ENCODE results near the gene TMEM51. TPM values are rescaled to one million over a fixed set of nuclear protein-coding genes. Genes with fewer than 3 reads are reported as not detected.

The TMEM51 gene
- total and polyA plus RNA-seq, 9 of the 15 experiments (the other 6 are each of a cell fraction or from before 2014, with no cell fraction given), result 0.06 to 1.4 (median 0.58) TPM

DNA sequence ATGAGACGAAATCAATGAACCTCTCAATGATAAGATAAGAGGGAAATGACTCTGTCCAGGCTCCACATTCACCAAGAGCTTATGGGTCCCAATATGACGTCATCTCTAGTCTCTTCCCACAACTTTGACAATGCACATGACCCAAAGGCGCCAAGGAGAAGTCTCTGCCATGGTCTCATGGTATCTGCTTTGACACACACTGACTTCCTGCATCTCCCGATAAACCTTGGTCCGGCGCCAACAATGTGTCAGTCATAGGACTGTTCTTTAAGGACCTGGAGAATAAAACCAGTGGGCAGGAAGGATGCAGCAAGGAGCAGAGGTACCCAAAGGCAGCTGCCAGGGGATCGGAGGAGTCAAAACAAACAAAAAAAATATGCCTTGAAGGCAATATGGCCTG, 46.9 kb upstream of the TMEM51 start (continued):
- TF ChIP-seq, protein P1, sequence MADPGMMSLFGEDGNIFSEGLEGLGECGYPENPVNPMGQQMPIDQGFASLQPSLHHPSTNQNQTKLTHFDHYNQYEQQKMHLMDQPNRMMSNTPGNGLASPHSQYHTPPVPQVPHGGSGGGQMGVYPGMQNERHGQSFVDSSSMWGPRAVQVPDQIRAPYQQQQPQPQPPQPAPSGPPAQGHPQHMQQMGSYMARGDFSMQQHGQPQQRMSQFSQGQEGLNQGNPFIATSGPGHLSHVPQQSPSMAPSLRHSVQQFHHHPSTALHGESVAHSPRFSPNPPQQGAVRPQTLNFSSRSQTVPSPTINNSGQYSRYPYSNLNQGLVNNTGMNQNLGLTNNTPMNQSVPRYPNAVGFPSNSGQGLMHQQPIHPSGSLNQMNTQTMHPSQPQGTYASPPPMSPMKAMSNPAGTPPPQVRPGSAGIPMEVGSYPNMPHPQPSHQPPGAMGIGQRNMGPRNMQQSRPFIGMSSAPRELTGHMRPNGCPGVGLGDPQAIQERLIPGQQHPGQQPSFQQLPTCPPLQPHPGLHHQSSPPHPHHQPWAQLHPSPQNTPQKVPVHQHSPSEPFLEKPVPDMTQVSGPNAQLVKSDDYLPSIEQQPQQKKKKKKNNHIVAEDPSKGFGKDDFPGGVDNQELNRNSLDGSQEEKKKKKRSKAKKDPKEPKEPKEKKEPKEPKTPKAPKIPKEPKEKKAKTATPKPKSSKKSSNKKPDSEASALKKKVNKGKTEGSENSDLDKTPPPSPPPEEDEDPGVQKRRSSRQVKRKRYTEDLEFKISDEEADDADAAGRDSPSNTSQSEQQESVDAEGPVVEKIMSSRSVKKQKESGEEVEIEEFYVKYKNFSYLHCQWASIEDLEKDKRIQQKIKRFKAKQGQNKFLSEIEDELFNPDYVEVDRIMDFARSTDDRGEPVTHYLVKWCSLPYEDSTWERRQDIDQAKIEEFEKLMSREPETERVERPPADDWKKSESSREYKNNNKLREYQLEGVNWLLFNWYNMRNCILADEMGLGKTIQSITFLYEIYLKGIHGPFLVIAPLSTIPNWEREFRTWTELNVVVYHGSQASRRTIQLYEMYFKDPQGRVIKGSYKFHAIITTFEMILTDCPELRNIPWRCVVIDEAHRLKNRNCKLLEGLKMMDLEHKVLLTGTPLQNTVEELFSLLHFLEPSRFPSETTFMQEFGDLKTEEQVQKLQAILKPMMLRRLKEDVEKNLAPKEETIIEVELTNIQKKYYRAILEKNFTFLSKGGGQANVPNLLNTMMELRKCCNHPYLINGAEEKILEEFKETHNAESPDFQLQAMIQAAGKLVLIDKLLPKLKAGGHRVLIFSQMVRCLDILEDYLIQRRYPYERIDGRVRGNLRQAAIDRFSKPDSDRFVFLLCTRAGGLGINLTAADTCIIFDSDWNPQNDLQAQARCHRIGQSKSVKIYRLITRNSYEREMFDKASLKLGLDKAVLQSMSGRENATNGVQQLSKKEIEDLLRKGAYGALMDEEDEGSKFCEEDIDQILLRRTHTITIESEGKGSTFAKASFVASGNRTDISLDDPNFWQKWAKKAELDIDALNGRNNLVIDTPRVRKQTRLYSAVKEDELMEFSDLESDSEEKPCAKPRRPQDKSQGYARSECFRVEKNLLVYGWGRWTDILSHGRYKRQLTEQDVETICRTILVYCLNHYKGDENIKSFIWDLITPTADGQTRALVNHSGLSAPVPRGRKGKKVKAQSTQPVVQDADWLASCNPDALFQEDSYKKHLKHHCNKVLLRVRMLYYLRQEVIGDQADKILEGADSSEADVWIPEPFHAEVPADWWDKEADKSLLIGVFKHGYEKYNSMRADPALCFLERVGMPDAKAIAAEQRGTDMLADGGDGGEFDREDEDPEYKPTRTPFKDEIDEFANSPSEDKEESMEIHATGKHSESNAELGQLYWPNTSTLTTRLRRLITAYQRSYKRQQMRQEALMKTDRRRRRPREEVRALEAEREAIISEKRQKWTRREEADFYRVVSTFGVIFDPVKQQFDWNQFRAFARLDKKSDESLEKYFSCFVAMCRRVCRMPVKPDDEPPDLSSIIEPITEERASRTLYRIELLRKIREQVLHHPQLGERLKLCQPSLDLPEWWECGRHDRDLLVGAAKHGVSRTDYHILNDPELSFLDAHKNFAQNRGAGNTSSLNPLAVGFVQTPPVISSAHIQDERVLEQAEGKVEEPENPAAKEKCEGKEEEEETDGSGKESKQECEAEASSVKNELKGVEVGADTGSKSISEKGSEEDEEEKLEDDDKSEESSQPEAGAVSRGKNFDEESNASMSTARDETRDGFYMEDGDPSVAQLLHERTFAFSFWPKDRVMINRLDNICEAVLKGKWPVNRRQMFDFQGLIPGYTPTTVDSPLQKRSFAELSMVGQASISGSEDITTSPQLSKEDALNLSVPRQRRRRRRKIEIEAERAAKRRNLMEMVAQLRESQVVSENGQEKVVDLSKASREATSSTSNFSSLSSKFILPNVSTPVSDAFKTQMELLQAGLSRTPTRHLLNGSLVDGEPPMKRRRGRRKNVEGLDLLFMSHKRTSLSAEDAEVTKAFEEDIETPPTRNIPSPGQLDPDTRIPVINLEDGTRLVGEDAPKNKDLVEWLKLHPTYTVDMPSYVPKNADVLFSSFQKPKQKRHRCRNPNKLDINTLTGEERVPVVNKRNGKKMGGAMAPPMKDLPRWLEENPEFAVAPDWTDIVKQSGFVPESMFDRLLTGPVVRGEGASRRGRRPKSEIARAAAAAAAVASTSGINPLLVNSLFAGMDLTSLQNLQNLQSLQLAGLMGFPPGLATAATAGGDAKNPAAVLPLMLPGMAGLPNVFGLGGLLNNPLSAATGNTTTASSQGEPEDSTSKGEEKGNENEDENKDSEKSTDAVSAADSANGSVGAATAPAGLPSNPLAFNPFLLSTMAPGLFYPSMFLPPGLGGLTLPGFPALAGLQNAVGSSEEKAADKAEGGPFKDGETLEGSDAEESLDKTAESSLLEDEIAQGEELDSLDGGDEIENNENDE (IDR thresholded peaks at IDR 0.05; ENCODE audit: low read depth, low read length), result no peak
- TF ChIP-seq, protein P2, sequence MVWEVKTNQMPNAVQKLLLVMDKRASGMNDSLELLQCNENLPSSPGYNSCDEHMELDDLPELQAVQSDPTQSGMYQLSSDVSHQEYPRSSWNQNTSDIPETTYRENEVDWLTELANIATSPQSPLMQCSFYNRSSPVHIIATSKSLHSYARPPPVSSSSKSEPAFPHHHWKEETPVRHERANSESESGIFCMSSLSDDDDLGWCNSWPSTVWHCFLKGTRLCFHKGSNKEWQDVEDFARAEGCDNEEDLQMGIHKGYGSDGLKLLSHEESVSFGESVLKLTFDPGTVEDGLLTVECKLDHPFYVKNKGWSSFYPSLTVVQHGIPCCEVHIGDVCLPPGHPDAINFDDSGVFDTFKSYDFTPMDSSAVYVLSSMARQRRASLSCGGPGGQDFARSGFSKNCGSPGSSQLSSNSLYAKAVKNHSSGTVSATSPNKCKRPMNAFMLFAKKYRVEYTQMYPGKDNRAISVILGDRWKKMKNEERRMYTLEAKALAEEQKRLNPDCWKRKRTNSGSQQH (CRISPR knock-in tag; IDR thresholded peaks at IDR 0.05), result no peak
- TF ChIP-seq SIN3A (IDR thresholded peaks at IDR 0.05; ENCODE audit: borderline replicate concordance in 2 of 2, control insufficient read depth in 1 of 2, low read depth in 2 of 2, low read length in 2 of 2), result no peak
- TF ChIP-seq ELF4 (CRISPR knock-in tag; IDR thresholded peaks at IDR 0.05), result peak; percentile 51; the same call in 1 of the 2 replicates
- TF ChIP-seq ZNF431 (CRISPR knock-in tag; IDR thresholded peaks at IDR 0.05), result no peak
- TF ChIP-seq, protein P3, sequence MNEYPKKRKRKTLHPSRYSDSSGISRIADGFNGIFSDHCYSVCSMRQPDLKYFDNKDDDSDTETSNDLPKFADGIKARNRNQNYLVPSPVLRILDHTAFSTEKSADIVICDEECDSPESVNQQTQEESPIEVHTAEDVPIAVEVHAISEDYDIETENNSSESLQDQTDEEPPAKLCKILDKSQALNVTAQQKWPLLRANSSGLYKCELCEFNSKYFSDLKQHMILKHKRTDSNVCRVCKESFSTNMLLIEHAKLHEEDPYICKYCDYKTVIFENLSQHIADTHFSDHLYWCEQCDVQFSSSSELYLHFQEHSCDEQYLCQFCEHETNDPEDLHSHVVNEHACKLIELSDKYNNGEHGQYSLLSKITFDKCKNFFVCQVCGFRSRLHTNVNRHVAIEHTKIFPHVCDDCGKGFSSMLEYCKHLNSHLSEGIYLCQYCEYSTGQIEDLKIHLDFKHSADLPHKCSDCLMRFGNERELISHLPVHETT (CRISPR knock-in tag; conservative IDR thresholded peaks at IDR 0.05 in 1 of 2, IDR thresholded peaks at IDR 0.05 in 1 of 2), result peak in 1 of 2 experiments; percentile 41; a peak in 1 of 4 replicates
- TF ChIP-seq MEIS2 (IDR thresholded peaks at IDR 0.05; ENCODE audit: partially characterized antibody), result peak; percentile 92
